NK-92 (cell line): ENCODE data around the gene MAGEC3.

ENCODE experiments used
- DNase-seq: peaks from one replicate; lab custom pipeline; 2025; ENCODE audit not compliant: unreplicated experiment; lab: John Stamatoyannopoulos, UW

Gene MAGEC3

GRCh38 chrX:141945426-141945825, 107.3 kb downstream of the MAGEC3 start:
- DNase-seq: no peak

- DNase-seq: no peak
Measured at GRCh38 chrX:141947350-141947749, 109.2 kb downstream of the MAGEC3 start.
